H54 (cell line): ENCODE results near the gene EMC1.
"Not testable (repeated sequence)": the region's sequence is repeated elsewhere in the genome, so short reads cannot be mapped to it uniquely, and the experiment has no call there.

Experiments
- DNase-seq: peaks from one replicate; pipeline ENCODE4 v3.0.0; 2011; ENCODE audit warnings: low spot score, mixed read lengths; ENCODE audit not compliant: insufficient read length
- FAIRE-seq: peaks from 3 replicates; lab custom pipeline; 2011; peaks lifted over from hg19 to GRCh38; lab: Jason Lieb, UNC
- POLR2A ChIP-seq: IDR thresholded peaks from 2 replicates; pipeline ENCODE4 v1.6.1; 2011; ENCODE audit warnings: low read depth, mild to moderate bottlenecking, low read length

The EMC1 gene

GRCh38 chr1:19250629-19251304 is 557 bp downstream of the EMC1 start:
- TF ChIP-seq POLR2A, result no peak
- DNase-seq, result no peak
- FAIRE-seq, result no peak

GRCh38 chr1:19240673-19241538 is 10.4 kb downstream of the EMC1 start:
- peak; percentile 86 for FAIRE-seq
- TF ChIP-seq POLR2A, result no peak
- peak; percentile 60 for DNase-seq

- FAIRE-seq (no peak), DNase-seq (no peak)
- no peak for TF ChIP-seq POLR2A
These were observed 11.4 kb downstream of the EMC1 start for GRCh38 chr1:19239876-19240275.

- DNase-seq, result no peak
- no peak for FAIRE-seq
- no peak for TF ChIP-seq POLR2A
These were observed 17.1 kb downstream of the EMC1 start for GRCh38 chr1:19234224-19234623.

- no peak for FAIRE-seq
- TF ChIP-seq POLR2A, result no peak
- no peak for DNase-seq
These were observed 18.8 kb downstream of the EMC1 start for GRCh38 chr1:19232524-19232846.

GRCh38 chr1:19231736-19232523 is 19.4 kb downstream of the EMC1 start:
- not testable (repeated sequence) for FAIRE-seq, DNase-seq

GRCh38 chr1:19229828-19230325 is 21.4 kb downstream of the EMC1 start:
- TF ChIP-seq POLR2A, result no peak
- DNase-seq, result no peak
- FAIRE-seq, result no peak

GRCh38 chr1:19229229-19229628 is 22.1 kb downstream of the EMC1 start:
- TF ChIP-seq POLR2A, result no peak
- DNase-seq (no peak), FAIRE-seq (no peak)

GRCh38 chr1:19222979-19223824 is 28.1 kb downstream of the EMC1 start:
- DNase-seq, result peak; percentile 30
- peak; percentile 20 for FAIRE-seq
- TF ChIP-seq POLR2A, result no peak

- no peak for TF ChIP-seq POLR2A
- FAIRE-seq (no peak), DNase-seq (no peak)
These were observed 28.8 kb downstream of the EMC1 start for GRCh38 chr1:19222573-19222972.

GRCh38 chr1:19220991-19221390 is 30.3 kb downstream of the EMC1 start:
- TF ChIP-seq POLR2A, result no peak
- no peak for DNase-seq
- no peak for FAIRE-seq

GRCh38 chr1:19220080-19220846 is 31.1 kb downstream of the EMC1 start:
- FAIRE-seq (no peak), DNase-seq (no peak)
- no peak for TF ChIP-seq POLR2A
